PC-3 (cell line): ENCODE results near the gene TMCC3.

ENCODE experiments used
- EZH2 ChIP-seq: fragments of 300-600 bp; sonication (generic); IDR thresholded peaks from one replicate; pipeline ENCODE4 v1.6.1; 2017; ENCODE audit warnings: antibody characterized with exemption, mild to moderate bottlenecking, low read length; ENCODE audit not compliant: unreplicated experiment
- EZH2phosphoT487 ChIP-seq: fragments of 300-600 bp; sonication (generic); IDR thresholded peaks from 2 replicates; pipeline ENCODE4 v1.6.1; 2018; ENCODE audit warnings: mild to moderate bottlenecking, antibody characterized with exemption, low read length, borderline replicate concordance
- TF ChIP-seq, protein P1 (sequence below): fragments of 300-600 bp; sonication (generic); conservative IDR thresholded peaks from 2 replicates; pipeline ENCODE4 v1.5.1; 2017; ENCODE audit warnings: antibody characterized with exemption, low read depth, mild to moderate bottlenecking, low read length

DNA sequence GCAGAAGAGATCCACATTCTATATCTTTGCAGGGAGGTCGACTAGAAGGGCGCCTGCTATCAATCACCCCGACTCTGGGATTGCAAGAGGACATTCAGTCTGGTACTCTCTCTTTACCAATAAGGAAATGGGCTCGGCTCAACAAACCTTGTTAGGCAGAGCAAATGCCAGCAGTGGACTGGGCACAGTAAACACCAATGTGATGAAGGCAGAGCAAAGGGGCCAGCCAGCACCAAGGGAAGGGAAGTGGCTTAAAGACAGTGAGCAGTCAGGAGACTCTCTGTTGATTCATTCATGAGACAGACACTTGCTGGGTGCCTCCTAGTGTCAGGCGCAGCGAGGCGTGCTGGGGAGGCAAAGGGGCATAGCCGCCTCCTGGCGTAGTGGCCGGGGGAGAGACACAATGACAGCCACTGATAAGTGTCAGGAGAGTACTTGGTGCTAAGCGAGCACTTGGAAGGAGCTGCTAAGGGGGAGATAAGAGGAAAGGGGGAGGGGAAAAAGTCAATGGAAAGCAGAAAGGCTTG, 34.1 kb downstream of the TMCC3 start:
- TF ChIP-seq EZH2phosphoT487: no peak
- TF ChIP-seq EZH2: no peak
- TF ChIP-seq, protein P1, sequence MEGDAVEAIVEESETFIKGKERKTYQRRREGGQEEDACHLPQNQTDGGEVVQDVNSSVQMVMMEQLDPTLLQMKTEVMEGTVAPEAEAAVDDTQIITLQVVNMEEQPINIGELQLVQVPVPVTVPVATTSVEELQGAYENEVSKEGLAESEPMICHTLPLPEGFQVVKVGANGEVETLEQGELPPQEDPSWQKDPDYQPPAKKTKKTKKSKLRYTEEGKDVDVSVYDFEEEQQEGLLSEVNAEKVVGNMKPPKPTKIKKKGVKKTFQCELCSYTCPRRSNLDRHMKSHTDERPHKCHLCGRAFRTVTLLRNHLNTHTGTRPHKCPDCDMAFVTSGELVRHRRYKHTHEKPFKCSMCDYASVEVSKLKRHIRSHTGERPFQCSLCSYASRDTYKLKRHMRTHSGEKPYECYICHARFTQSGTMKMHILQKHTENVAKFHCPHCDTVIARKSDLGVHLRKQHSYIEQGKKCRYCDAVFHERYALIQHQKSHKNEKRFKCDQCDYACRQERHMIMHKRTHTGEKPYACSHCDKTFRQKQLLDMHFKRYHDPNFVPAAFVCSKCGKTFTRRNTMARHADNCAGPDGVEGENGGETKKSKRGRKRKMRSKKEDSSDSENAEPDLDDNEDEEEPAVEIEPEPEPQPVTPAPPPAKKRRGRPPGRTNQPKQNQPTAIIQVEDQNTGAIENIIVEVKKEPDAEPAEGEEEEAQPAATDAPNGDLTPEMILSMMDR: peak; percentile 51
